HepG2 (cell line): ENCODE measurements around the gene GATA5. TPM values are rescaled to one million over a fixed set of nuclear protein-coding genes. Genes with fewer than 3 reads are reported as not detected.

Source experiments
- AGO1 ChIP-seq: fragments of 200-400 bp; formaldehyde crosslinking; IDR thresholded peaks from 2 replicates; pipeline ENCODE4 v1.6.1; 2017; ENCODE audit warnings: mild to moderate bottlenecking, low read depth, low read length, moderate library complexity; ENCODE audit not compliant: poor library complexity, severe bottlenecking
- CENPBD1 ChIP-seq: sonication (generic); formaldehyde crosslinking; IDR thresholded peaks from 2 replicates; pipeline ENCODE4 v1.8.0; 2022; ENCODE audit warnings: missing genetic modification reagents, low read depth, mild to moderate bottlenecking, borderline replicate concordance
- E2F1 ChIP-seq: sonication (generic); formaldehyde crosslinking; IDR thresholded peaks from 2 replicates; pipeline ENCODE4 v1.5.0; 2020; ENCODE audit warnings: missing genetic modification reagents
- FOXO1 ChIP-seq: sonication (generic); formaldehyde crosslinking; IDR thresholded peaks from 2 replicates; pipeline ENCODE4 v1.4.0; 2020; ENCODE audit warnings: missing genetic modification reagents
- GABPA ChIP-seq, 2 experiments: IDR thresholded peaks; 2 replicates each; pipeline ENCODE4 v1.6.1; 2011 to 2016; ENCODE audit warnings: low read depth in 2 of 2, low read length in 1 of 2, missing biosample characterization in 1 of 2, missing genetic modification characterization in 1 of 2
- MIER3 ChIP-seq: IDR thresholded peaks from 2 replicates; pipeline ENCODE4 v1.6.1; 2016; ENCODE audit warnings: missing compliant biosample characterization, borderline replicate concordance
- MTERF4 ChIP-seq: sonication (generic); formaldehyde crosslinking; IDR thresholded peaks from 2 replicates; pipeline ENCODE4 v1.8.0; 2023; ENCODE audit warnings: mild to moderate bottlenecking, missing genetic modification reagents
- PAXIP1 ChIP-seq: sonication (generic); formaldehyde crosslinking; conservative IDR thresholded peaks from 2 replicates; pipeline ENCODE4 v1.4.0; 2020; ENCODE audit warnings: mild to moderate bottlenecking, missing genetic modification reagents, moderate library complexity
- RAD51 ChIP-seq: fragments of 450-650 bp; IDR thresholded peaks from 2 replicates; pipeline ENCODE4 v1.6.1; 2016; ENCODE audit warnings: borderline replicate concordance
- RARA ChIP-seq: IDR thresholded peaks from 2 replicates; pipeline ENCODE4 v1.6.1; 2016; ENCODE audit warnings: missing genetic modification reagents, missing compliant biosample characterization
- SNRNP70 ChIP-seq: fragments of 200-400 bp; formaldehyde crosslinking; IDR thresholded peaks from 2 replicates; pipeline ENCODE4 v1.6.1; 2017; ENCODE audit warnings: mild to moderate bottlenecking, low read depth, low read length, moderate library complexity
- STAG1 ChIP-seq: sonication (generic); formaldehyde crosslinking; IDR thresholded peaks from 2 replicates; pipeline ENCODE4 v1.4.0; 2020; ENCODE audit warnings: missing genetic modification reagents
- THAP7 ChIP-seq: sonication (generic); formaldehyde crosslinking; IDR thresholded peaks from 2 replicates; pipeline ENCODE4 v1.8.1; 2023; ENCODE audit warnings: mild to moderate bottlenecking, missing genetic modification reagents
- XBP1 ChIP-seq: sonication (generic); formaldehyde crosslinking; IDR thresholded peaks from 2 replicates; pipeline ENCODE4 v1.5.0; 2020; ENCODE audit warnings: missing genetic modification reagents
- ZBTB14 ChIP-seq: sonication (generic); formaldehyde crosslinking; IDR thresholded peaks from 2 replicates; pipeline ENCODE4 v1.4.0; 2020; ENCODE audit warnings: missing genetic modification reagents
- ZNF234 ChIP-seq: sonication (generic); formaldehyde crosslinking; conservative IDR thresholded peaks from 2 replicates; pipeline ENCODE4 v1.5.1; 2020; ENCODE audit warnings: mild to moderate bottlenecking, missing genetic modification reagents
- ZNF282 ChIP-seq: fragments of 450-650 bp; IDR thresholded peaks from 2 replicates; pipeline ENCODE4 v1.6.1; 2018; ENCODE audit not compliant: partially characterized antibody
- ZNF543 ChIP-seq: sonication (generic); formaldehyde crosslinking; IDR thresholded peaks from 2 replicates; pipeline ENCODE4 v1.4.0; 2020; ENCODE audit warnings: mild to moderate bottlenecking, missing genetic modification reagents
- polyA plus RNA-seq, 8 experiments: library from polyadenylated mRNA; depleted of rRNA in 3 of 8; stranded (reverse) in 7 of 8; unstranded in 1 of 8; fragments of >200 nt; fragmentation: Illumina TruSeq in 4 of 8; extraction: Trizol in 4 of 8; gene quantifications; 2 replicates each; pipeline versions ENCODE4 v1.2.1 to v1.2.3, GENCODE V29; 2011 to 2016; ENCODE audit warnings: low read depth in 4 of 8, missing spikeins in 1 of 8, mixed read lengths in 1 of 8; ENCODE audit not compliant: insufficient read depth in 1 of 8
- total RNA-seq, 5 experiments: library from RNA; depleted of rRNA; stranded (reverse); fragments of >200 nt; fragmentation: Illumina TruSeq; extraction: Trizol; gene quantifications; 2 replicates each; pipeline ENCODE4 v1.2.3, GENCODE V29; 2016; ENCODE audit warnings: low read depth in 1 of 5

Gene GATA5
- total and polyA plus RNA-seq, 2 of the 13 experiments (the other 11 are each of a cell fraction or from before 2014, with no cell fraction given) = 0.12 to 0.20 TPM

- TF ChIP-seq FOXO1 (CRISPR knock-in tag) (0 out of 2 replicates have a peak, but pooled peaks have one; percentile 30), ZBTB14 (CRISPR knock-in tag) (no peak), CENPBD1 (CRISPR knock-in tag) (no peak), RARA (CRISPR knock-in tag) (no peak), PAXIP1 (CRISPR knock-in tag) (peak; percentile 69), RAD51 (no peak), ZNF234 (CRISPR knock-in tag) (no peak), XBP1 (CRISPR knock-in tag) (no peak), MIER3 (CRISPR knock-in tag) (no peak), THAP7 (CRISPR knock-in tag) (no peak), MTERF4 (CRISPR knock-in tag) (no peak), ZNF282 (no peak), SNRNP70 (no peak), STAG1 (CRISPR knock-in tag) (no peak), AGO1 (no peak), E2F1 (CRISPR knock-in tag) (no peak), GABPA (IDR thresholded peaks at IDR 0.05; ENCODE audit: low read depth, low read length) (no peak), GABPA (CRISPR knock-in tag; IDR thresholded peaks at IDR 0.05; ENCODE audit: low read depth) (no peak), ZNF543 (no peak)
Observed at GRCh38 chr20:62487561-62488354, 12.0 kb upstream of the GATA5 start (continued).
